ENCODE data around the gene ENOPH1. TPM values are rescaled to one million over a fixed set of nuclear protein-coding genes. Genes with fewer than 3 reads are reported as not detected.

Gene ENOPH1
- total RNA-seq, 3 donors from 2014 or later (not counting 1 experiment from before 2014, with no cell fraction given) = 21.0 to 26.1 (median 25.0) TPM

- Histone ChIP-seq H3K4me3 (ENCODE audit: low read length) (no peak overlapping the region), H3K27ac (ENCODE audit: low read length) (no peak overlapping the region), H3K9me3 (ENCODE audit: control insufficient read depth, insufficient read depth, low read length) (no peaks in the 10 kb centered on the region), H3K27me3 (ENCODE audit: control insufficient read depth, insufficient read depth, low read length) (no peaks in the 10 kb centered on the region), H3K36me3 (ENCODE audit: control insufficient read depth, insufficient read depth, low read length) (peaks cover 39% of the 10 kb centered on the region), H3K4me1 (ENCODE audit: control insufficient read depth, insufficient read depth, low read length) (no peaks in the 10 kb centered on the region)
- H3K27me3 Mint-ChIP-seq (ENCODE audit: low read depth in 2 of 2) = no peaks in the 10 kb centered on the region
- ATAC-seq (no peak), DNase-seq (no peak)
- H3K36me3 Mint-ChIP-seq = no peaks in the 10 kb centered on the region
- peak overlapping the region in 1 of 2 donors; percentile 11 for H3K27ac Mint-ChIP-seq
- intact Hi-C loops (cut with micrococcal nuclease) = no loop called here
- 88% methylated on average over 1 of the region's 1 CpG for WGBS (ENCODE audit: insufficient coverage)
- no peak overlapping the region for H3K4me3 Mint-ChIP-seq
- TF ChIP-seq, protein P1, sequence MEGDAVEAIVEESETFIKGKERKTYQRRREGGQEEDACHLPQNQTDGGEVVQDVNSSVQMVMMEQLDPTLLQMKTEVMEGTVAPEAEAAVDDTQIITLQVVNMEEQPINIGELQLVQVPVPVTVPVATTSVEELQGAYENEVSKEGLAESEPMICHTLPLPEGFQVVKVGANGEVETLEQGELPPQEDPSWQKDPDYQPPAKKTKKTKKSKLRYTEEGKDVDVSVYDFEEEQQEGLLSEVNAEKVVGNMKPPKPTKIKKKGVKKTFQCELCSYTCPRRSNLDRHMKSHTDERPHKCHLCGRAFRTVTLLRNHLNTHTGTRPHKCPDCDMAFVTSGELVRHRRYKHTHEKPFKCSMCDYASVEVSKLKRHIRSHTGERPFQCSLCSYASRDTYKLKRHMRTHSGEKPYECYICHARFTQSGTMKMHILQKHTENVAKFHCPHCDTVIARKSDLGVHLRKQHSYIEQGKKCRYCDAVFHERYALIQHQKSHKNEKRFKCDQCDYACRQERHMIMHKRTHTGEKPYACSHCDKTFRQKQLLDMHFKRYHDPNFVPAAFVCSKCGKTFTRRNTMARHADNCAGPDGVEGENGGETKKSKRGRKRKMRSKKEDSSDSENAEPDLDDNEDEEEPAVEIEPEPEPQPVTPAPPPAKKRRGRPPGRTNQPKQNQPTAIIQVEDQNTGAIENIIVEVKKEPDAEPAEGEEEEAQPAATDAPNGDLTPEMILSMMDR (IDR thresholded peaks at IDR 0.05) = no peak
- no peaks in the 10 kb centered on the region for H3K9me3 Mint-ChIP-seq
- peaks cover 10 to 28% of the 10 kb centered on the region in 2 donors for H3K4me1 Mint-ChIP-seq
Observed at GRCh38 chr4:82447886-82448285, 17.5 kb downstream of the ENOPH1 start.

- peaks cover 59% of the 10 kb centered on the region for H3K36me3 ChIP-seq (ENCODE audit: control insufficient read depth, insufficient read depth, low read length)
- H3K9me3 ChIP-seq (ENCODE audit: control insufficient read depth, insufficient read depth, low read length) = no peaks in the 10 kb centered on the region
- no peak for DNase-seq
- Mint-ChIP-seq H3K9me3 (no peaks in the 10 kb centered on the region), H3K4me1 (peaks cover 10 to 18% of the 10 kb centered on the region in 2 donors), H3K36me3 (no peaks in the 10 kb centered on the region), H3K4me3 (no peak overlapping the region), H3K27ac (no peak overlapping the region), H3K27me3 (ENCODE audit: low read depth in 2 of 2) (no peaks in the 10 kb centered on the region)
- WGBS (ENCODE audit: insufficient coverage) = 95% methylated on average over 13 of the region's 13 CpGs
- H3K4me3 ChIP-seq (ENCODE audit: low read length) = no peak overlapping the region
- H3K4me1 ChIP-seq (ENCODE audit: control insufficient read depth, insufficient read depth, low read length) = no peaks in the 10 kb centered on the region
- H3K27me3 ChIP-seq (ENCODE audit: control insufficient read depth, insufficient read depth, low read length) = no peaks in the 10 kb centered on the region
- TF ChIP-seq, protein P1 (IDR thresholded peaks at IDR 0.05) = no peak
- no peak overlapping the region for H3K27ac ChIP-seq (ENCODE audit: low read length)
- intact Hi-C loops (cut with micrococcal nuclease) = no loop called here
- no peak for ATAC-seq
Observed at GRCh38 chr4:82450966-82451755, 20.8 kb downstream of the ENOPH1 start.

DNA sequence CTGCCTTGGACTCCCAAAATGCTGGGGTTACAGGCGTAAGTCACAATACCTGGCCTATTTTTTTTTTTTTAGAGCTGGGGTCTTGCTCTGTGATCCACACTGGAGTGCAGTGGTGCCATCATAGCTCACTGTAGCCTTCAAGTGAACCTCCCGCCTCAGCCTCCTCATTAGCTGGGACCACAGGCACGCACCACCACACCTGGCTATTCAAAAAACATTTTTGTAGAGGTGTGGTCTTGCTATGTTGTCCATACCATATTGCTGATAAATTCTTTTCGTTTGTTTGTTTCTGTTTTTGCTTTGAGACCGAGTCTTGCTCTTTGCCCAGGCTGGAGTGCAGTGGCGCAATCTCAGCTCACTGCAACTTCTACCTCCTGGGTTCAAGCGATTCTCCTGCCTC is 21.6 kb downstream of the ENOPH1 start:
- H3K36me3 Mint-ChIP-seq = no peaks in the 10 kb centered on the region
- H3K27me3 ChIP-seq (ENCODE audit: control insufficient read depth, insufficient read depth, low read length) = no peaks in the 10 kb centered on the region

More for the DNA sequence above, 21.6 kb downstream of the ENOPH1 start:
- Mint-ChIP-seq H3K4me1 (peaks cover 9 to 17% of the 10 kb centered on the region in 2 donors), H3K9me3 (no peaks in the 10 kb centered on the region), H3K4me3 (no peak overlapping the region), H3K27ac (no peak overlapping the region), H3K27me3 (ENCODE audit: low read depth in 2 of 2) (no peaks in the 10 kb centered on the region)
- no peaks in the 10 kb centered on the region for H3K4me1 ChIP-seq (ENCODE audit: control insufficient read depth, insufficient read depth, low read length)
- no peak for ATAC-seq
- peaks cover 68% of the 10 kb centered on the region for H3K36me3 ChIP-seq (ENCODE audit: control insufficient read depth, insufficient read depth, low read length)
- no peaks in the 10 kb centered on the region for H3K9me3 ChIP-seq (ENCODE audit: control insufficient read depth, insufficient read depth, low read length)
- no peak for DNase-seq
- WGBS (ENCODE audit: insufficient coverage) = over 99% methylated on average over 7 of the region's 7 CpGs
- H3K27ac ChIP-seq (ENCODE audit: low read length) = no peak overlapping the region
- intact Hi-C loops (cut with micrococcal nuclease) = no loop called here
- H3K4me3 ChIP-seq (ENCODE audit: low read length) = no peak overlapping the region
- TF ChIP-seq, protein P1 (IDR thresholded peaks at IDR 0.05) = no peak
